ENCODE results near the gene RSU1.

GRCh38 chr10:16750461-16750860 lies 66.8 kb downstream of the RSU1 start:
- TF ChIP-seq CTCF (IDR thresholded peaks at IDR 0.05) (no peak), POLR2A (IDR thresholded peaks at IDR 0.05) (no peak)

All from uterus (tissue), 2 donors.